Measurements from ENCODE around the gene SHROOM4.

The SHROOM4 gene

GRCh38 chrX:50609796-50610195 is 204.2 kb downstream of the SHROOM4 start:
- DNase-seq = no peak

- DNase-seq = no peak
These were observed 207.6 kb downstream of the SHROOM4 start for GRCh38 chrX:50606300-50606950.

- DNase-seq = no peak
These were observed 217.9 kb downstream of the SHROOM4 start for GRCh38 chrX:50596056-50596455.

- no peak for DNase-seq
These were observed 219.2 kb downstream of the SHROOM4 start for GRCh38 chrX:50594788-50595187.

- DNase-seq = no peak
These were observed 227.0 kb downstream of the SHROOM4 start for GRCh38 chrX:50586980-50587379.

GRCh38 chrX:50586407-50586806 is 227.6 kb downstream of the SHROOM4 start:
- DNase-seq = no peak

GRCh38 chrX:50581405-50581804 is 232.6 kb downstream of the SHROOM4 start:
- no peak for DNase-seq

GRCh38 chrX:50579955-50580354 is 234.0 kb downstream of the SHROOM4 start:
- DNase-seq = peak; percentile 14 to 19

- DNase-seq = no peak
These were observed 236.7 kb downstream of the SHROOM4 start for GRCh38 chrX:50577326-50577725.

GRCh38 chrX:50567636-50568035 is 246.4 kb downstream of the SHROOM4 start:
- no peak for DNase-seq

- no peak for DNase-seq
These were observed 248.3 kb downstream of the SHROOM4 start for GRCh38 chrX:50565718-50566117.

Measured in stimulated activated CD4-positive, alpha-beta T cell treated with anti-CD3 and anti-CD28 coated beads, Interleukin-2, amount 100 ng/mL, for 24 hours (primary cell).